Activated naive CD4-positive, alpha-beta T cell treated with anti-CD3 and anti-CD28 coated beads, Interleukin-2, amount 50 U/mL, for 72 hours (primary cell): ENCODE measurements around the gene FZD8. TPM values are rescaled to one million over a fixed set of nuclear protein-coding genes. Genes with fewer than 3 reads are reported as not detected.

Source experiments
- total RNA-seq, 2 donors: library from RNA; stranded (reverse); gene quantifications; one replicate each; pipeline ENCODE4 v1.2.3, GENCODE V29; 2022

Gene FZD8
- total RNA-seq, 2 donors from 2014 or later: 0.14 to 0.18 TPM

Other genes starting within 250 kb of the FZD8 start
- not detected for gene GJD4, start 37.0 kb downstream of the FZD8 start, total RNA-seq